Urinary bladder (tissue), 4 donors: ENCODE results near the gene ZBTB22. TPM values are rescaled to one million over a fixed set of nuclear protein-coding genes. Genes with fewer than 3 reads are reported as not detected.

Source experiments
- DNase-seq: peaks from one replicate; pipeline ENCODE4 v3.0.0-alpha.2; 2015; ENCODE audit errors: extremely low spot score
- H3K27ac ChIP-seq: one replicate; pipeline ENCODE4 v1.5.1; 2013; ENCODE audit warnings: low read depth, mild to moderate bottlenecking, moderate library complexity
- H3K36me3 ChIP-seq: one replicate; pipeline ENCODE4 v1.6.1; 2013; ENCODE audit warnings: mild to moderate bottlenecking, moderate library complexity; ENCODE audit not compliant: insufficient read depth
- H3K4me1 ChIP-seq: one replicate; pipeline ENCODE4 v1.6.1; 2013; ENCODE audit warnings: mild to moderate bottlenecking, moderate library complexity; ENCODE audit not compliant: insufficient read depth
- H3K4me3 ChIP-seq: one replicate; pipeline ENCODE4 v1.5.1; 2013; ENCODE audit warnings: low read depth, low read length
- WGBS: extraction: QIAGEN DNeasy Blood & Tissue Kit; methylation state at CpG from one replicate; pipeline ENCODE4 v1.1.7; 2013; 5-methylcytosine and 5-hydroxymethylcytosine counted together
- polyA plus RNA-seq: library from polyadenylated mRNA; stranded (reverse); fragments of 200-250 nt; gene quantifications from one replicate; pipeline ENCODE4 v1.2.3, GENCODE V29; 2013
- total RNA-seq: library from RNA; depleted of rRNA; stranded (reverse); fragments of >200 nt; gene quantifications from one replicate; pipeline ENCODE4 v1.2.3, GENCODE V29; 2014
- donor health status: healthy with polysubstance abuse.
- donor health status: healthy.

ZBTB22 gene
- total and polyA plus RNA-seq, 2 donors = 15.8 to 21.4 TPM

DNA sequence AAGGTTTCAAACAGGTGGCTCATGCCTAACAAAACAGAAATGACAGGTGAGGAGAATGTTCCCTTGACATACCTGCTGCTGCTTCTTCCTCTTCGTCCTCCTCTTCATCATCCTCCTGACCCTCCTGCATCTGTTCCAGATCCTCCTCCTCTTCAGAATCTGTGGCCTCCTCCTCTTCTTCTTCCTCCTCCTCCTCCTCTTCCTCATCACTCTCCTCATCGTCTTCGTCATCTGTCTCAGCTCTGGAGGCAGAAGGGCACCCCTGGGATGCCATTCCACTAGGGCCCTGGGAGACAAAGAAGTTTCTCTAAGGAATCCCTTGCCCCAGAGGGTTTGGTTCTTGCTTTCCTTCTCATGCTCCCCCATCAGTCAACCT is 2.4 kb upstream of the ZBTB22 start:
- H3K27ac ChIP-seq = no peak overlapping the region
- no peak for DNase-seq
- 91% methylated on average over 3 of the region's 3 CpGs for WGBS
- peaks cover 2% of the 10 kb centered on the region for H3K4me1 ChIP-seq
- H3K4me3 ChIP-seq = no peak overlapping the region
- no peaks in the 10 kb centered on the region for H3K36me3 ChIP-seq

DNA sequence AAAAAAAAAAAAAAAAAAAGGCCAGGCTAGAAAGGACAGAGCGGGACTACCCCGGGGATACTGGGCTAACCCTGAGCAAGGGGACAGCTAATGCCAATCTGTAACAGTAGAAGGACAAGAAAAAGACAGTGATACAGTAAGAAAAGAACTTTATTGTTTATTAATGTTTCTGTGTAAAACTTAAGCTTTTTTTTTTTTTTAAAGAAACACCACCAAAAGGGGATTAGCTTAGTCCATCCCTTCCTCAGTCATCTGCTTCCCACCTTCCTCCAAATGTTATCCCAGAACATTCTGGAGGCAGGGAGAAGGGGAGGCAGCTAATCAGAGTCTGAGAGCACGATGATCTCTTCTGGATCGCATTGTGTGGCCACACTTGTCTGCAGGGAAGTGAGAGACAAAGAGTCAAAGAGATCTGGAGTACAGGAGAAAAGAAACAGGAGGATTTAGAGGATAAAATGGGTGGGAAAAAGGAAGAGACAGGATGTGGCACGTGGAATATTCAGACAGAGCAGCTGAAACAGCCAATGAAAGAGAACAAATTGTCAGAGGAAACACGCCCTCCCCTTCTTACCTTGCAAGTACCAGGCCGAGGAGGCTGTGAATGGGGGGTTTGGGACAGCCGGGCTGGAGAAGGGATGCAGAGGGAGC is 1.0 kb upstream of the ZBTB22 start:
- Histone ChIP-seq H3K4me1 (no peaks in the 10 kb centered on the region), H3K4me3 (peak overlapping the region; percentile 48), H3K36me3 (no peaks in the 10 kb centered on the region), H3K27ac (no peak overlapping the region)
- 63% methylated on average over 8 of the region's 8 CpGs for WGBS
- DNase-seq = no peak

DNA sequence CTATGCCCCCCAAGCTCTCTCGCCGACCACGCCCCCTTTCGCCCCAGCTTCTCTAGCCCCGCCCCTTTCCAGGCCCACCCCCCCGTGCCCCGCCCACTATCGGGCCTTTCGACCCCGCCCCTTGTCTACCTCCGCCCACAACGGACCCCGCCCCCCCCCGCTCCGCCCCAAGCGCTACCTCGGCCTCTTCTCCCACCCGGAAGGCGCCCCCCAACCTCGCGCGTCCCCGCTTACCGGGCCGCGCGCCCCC is 200 bp downstream of the ZBTB22 start:
- Histone ChIP-seq H3K27ac (no peak overlapping the region), H3K4me3 (peak overlapping the region; percentile 48), H3K4me1 (no peaks in the 10 kb centered on the region), H3K36me3 (no peaks in the 10 kb centered on the region)
- whole genome bisulfite sequencing = under 1% methylated on average over 26 of the region's 27 CpGs
- no peak for DNase-seq

DNA sequence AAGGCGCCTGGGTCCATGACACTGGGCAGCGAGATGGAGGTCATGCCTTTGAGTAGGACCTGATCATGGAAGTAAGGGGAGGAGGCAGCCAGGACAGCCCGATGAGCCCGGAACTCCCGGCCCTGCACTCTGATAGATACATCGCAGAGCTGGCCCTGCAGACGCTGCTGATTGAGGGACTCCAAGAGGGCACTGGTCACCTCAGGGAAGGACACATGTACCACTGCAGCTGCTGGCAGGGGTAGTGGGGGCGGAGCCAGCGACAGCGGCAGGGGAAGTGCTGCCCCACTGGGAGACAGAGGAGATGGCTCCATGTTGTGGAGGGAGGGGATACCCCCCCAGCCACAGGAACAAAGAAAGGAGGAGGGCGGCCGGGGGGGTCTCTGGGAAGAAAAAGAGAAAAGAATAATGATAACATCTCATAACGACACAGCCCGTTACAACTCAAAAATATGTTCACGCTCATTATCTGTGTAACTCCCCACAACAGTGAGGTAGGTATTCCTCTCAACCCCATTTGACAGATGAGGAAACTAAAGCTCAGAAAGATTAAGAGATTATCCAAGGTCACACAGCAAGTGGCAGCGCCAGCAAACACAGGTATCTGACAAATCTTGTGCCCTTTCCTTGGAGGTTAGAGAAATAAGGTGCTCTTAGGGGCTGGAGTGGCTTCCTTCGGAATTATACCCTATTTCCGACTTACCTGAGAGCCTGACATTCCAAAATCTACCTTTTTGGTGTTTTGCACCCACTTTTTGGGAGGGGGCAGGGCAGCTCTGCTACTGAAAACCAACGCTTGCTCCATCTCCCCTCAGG is 733 bp downstream of the ZBTB22 start:
- no peak for DNase-seq
- WGBS = 73% methylated on average over 19 of the region's 19 CpGs
- H3K4me1 ChIP-seq = no peaks in the 10 kb centered on the region
- peak overlapping the region; percentile 48 for H3K4me3 ChIP-seq
- H3K36me3 ChIP-seq = no peaks in the 10 kb centered on the region
- no peak overlapping the region for H3K27ac ChIP-seq

DNA sequence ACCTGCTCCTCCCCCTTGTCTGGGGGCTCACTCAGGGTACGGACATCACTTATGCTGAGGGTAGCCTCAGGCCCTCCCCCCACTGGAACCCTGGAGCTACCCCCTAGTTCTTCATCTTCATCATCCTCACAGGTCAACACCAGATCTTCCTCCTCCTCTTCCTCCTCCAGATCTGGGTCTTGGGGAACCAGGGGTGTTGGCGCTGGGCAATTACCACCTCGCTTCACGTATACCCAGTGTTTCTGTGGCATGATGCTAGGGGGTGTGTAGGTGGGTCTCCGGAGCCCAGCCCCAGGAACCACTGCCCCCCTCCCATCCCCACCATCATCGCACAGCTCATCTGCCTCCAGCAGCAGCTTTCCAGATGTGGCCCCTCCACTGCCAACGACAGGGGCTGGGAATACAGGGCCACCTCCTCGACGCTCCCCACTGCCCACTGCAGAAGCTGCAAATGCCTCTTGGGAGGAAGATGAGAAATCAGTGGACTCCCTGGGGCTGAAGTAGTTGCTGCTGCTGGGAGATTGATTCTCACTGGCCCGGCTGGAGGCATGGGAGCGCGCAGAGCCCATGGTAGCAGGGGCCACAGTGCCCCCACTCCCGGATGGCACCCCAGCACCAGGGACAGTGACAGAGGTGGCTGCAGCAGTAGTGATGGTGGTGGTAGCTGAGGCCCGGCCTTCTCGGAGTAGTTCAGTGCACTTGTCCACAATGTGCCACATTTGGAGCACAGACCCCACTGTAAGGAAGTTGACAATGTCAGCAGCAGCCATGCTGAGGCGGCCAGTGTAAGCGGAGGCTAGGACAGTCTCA is 1.5 kb downstream of the ZBTB22 start:
- no peak for DNase-seq
- H3K27ac ChIP-seq = no peak overlapping the region
- 88% methylated on average over 17 of the region's 17 CpGs for WGBS
- no peaks in the 10 kb centered on the region for H3K36me3 ChIP-seq
- no peaks in the 10 kb centered on the region for H3K4me1 ChIP-seq
- H3K4me3 ChIP-seq = no peak overlapping the region

DNA sequence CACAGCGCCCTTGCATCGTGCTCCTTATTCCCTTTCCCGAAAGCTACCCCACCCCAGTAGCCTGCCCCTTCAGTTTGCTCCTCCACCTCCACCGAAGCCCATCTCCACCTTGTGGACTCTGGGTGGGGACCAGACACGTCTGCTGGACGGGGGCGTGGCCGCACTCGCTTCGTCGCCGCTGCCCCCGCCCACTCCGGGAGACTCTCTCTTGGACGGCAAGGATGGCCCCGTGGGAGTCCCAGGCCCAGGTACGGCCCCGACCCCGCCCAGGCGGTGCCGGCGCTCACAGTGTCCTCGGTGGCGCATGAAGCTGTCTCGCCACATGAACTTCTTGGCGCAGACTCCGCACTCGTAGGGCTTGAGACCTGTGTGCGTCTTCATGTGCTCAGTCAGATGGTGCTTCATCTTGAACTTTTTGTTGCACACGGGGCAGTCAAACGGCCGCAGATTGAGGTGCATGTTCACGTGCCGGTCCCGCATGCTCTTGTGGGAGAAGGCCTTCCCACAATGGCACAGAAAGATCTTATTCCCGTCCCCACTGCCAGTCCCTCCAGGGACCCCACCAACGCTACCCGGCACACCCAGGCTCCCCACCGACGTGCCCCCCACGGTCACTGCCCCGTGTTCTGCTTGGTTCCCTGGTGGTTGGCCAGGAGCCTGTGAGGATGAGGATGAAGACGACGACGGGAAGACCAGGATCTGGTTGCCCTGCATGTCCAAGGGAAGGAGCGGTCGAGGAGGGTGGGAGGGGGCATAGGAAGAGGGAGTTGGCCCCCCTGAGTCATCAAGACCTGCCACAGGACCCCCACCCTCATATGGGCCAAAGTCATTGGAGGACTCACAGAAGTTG is 2.4 kb downstream of the ZBTB22 start:
- peak overlapping the region; percentile 56 for H3K4me3 ChIP-seq
- WGBS = 37% methylated on average over 47 of the region's 47 CpGs
- H3K4me1 ChIP-seq = no peaks in the 10 kb centered on the region
- H3K36me3 ChIP-seq = no peaks in the 10 kb centered on the region
- peak overlapping the region; percentile 98 for H3K27ac ChIP-seq
- no peak for DNase-seq

DNA sequence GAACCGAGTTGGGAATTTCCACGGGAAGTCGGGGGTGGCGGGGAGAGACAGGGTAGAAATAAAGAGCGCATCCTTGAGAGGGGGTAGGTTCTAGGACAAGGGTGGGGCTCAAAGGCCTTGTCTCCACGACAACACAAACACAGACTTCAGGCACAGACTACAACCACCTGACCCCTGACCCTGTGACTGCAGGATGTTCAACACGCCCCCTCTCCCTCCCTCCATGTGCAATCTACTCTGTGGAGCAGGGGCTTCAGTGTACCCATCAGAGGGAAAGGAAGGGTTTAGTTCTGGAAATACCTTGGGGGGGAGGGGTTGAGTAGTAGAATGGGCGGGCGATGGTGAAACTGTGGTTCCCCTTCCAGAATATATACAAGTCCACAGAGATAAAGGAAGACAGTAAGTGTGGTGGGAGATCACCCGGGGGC is 3.0 kb downstream of the ZBTB22 start:
- whole genome bisulfite sequencing = 2% methylated on average over 10 of the region's 10 CpGs
- no peaks in the 10 kb centered on the region for H3K4me1 ChIP-seq
- DNase-seq = peak; percentile 54

DNA sequence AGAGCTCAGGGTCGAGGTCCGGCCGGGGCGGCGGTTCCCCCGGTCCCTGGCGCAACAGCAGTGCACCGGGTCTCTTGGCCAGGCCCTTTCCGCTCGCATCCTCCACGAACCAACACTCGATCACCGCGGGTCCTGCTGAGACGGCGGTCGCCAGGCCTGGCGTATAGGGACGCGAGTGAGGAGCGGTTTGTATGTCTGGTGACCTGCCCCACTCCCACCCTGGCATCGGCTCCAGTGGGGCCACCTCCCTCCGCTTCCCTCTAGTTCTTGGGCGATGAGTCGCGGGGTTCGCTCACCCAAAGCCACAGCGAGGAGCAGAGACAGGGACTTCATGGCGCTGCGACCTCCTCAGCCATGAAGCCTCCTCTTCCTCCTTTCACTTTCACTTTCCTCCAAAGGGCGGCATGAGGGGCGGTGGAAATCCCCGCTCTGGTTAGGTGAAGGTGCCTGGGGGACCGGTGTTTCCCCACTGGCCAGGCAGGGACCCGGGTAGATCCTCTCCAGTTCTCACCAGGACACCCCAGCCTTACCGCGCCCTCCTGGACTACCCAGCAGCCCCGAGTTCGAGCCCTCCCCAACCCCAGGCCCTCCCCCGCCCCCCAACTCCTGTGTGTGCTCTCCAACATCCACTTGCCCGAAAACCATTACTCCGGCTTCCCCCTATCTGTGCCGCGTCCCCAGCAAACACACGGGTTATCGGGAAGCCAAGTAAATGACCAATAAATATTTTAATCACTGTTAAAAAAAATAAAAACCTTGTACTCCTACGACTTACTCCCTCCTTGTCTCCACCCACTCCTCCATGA is 3.6 kb downstream of the ZBTB22 start, which contains the start of gene TAPBP:
Gene TAPBP, minus strand, starts transcription at position 370 of the 806 bp plus-strand sequence. Its CDS starts 37 bp downstream, at position 333.
- Histone ChIP-seq H3K27ac (peak within 1 kb of the TSS; percentile 98), H3K4me1 (no peaks in the 10 kb centered on the region), H3K36me3 (no peaks in the 10 kb centered on the region), H3K4me3 (peak within 1 kb of the TSS; percentile 56)
- WGBS = under 1% methylated on average over 47 of the region's 47 CpGs
- no peak for DNase-seq

More for the DNA sequence above, 3.0 kb downstream of the ZBTB22 start:
- Histone ChIP-seq H3K4me3 (peak overlapping the region; percentile 56), H3K36me3 (no peaks in the 10 kb centered on the region), H3K27ac (peak overlapping the region; percentile 98)

DNA sequence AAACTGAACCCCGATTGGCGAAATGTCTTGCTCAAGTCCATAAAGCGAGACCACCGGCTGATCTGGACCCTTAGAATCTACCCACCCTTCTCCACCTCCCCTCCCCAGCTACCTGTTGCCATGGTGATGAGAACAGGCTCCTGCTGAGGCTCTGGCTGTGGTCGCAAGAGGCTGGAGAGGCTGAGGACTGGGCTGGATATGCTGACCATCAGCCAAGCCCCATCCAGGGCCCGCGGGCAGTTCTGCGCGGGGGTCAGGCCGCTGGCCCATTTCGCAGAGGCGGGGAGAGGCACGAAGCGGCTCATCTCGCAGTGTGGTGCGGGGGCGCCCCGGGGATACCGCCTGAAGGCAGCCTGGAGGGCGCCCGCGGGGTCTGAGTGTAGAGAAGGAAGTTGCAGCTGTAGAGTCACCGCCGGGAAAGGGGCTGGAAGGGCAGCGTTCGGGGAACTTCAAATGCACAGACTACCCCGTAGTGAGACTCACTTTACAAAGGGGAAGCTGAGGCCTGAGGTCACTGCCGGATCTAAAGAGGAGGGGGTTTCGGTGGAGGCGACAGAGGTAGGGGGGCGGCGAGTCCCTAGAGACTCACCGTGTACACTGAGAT is 4.3 kb downstream of the ZBTB22 start:
- no peaks in the 10 kb centered on the region for H3K4me1 ChIP-seq
- WGBS = under 1% methylated on average over 33 of the region's 33 CpGs
- peak overlapping the region; percentile 98 for H3K27ac ChIP-seq
- no peaks in the 10 kb centered on the region for H3K36me3 ChIP-seq
- DNase-seq = no peak
- H3K4me3 ChIP-seq = peak overlapping the region; percentile 56

DNA sequence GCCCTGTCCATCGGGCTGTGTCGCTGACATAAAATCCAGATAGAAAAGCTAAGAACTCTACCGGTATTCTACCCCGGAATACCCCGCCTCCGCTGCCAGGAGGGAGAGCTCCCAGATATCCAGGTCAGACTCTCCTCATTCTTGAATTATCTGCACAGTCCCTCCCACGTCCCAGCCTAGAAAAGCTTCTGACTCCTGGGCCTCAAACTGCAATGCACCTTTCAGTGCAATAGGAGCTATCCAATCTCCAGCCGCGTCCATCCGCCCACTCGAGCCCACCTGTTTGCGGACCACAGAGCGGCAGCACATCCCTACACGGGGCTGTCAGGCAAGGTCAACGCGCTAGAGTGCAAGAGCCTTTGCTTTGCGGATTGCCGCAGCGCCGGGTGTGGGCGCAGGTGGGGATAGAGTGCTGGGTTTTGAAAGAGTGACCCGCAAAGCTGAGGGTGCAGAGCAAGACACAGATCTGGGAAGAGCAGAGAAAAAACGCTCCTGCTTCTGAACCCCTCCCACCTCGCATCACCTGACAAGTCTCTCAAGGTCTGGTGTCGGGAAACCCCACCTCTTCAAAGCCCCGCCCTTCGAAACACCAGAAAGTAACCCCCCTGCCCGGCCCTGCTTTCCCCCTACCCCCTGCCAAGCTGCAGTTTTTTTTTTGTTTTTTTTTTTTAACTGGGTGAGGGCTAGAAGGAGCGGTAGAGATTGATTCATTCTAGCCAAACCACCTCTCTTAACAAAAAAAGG is 5.0 kb downstream of the ZBTB22 start:
- Histone ChIP-seq H3K36me3 (no peaks in the 10 kb centered on the region), H3K4me1 (no peaks in the 10 kb centered on the region), H3K4me3 (peak overlapping the region; percentile 56), H3K27ac (peak overlapping the region; percentile 98)
- no peak for DNase-seq
- 9% methylated on average over 29 of the region's 29 CpGs for WGBS

DNA sequence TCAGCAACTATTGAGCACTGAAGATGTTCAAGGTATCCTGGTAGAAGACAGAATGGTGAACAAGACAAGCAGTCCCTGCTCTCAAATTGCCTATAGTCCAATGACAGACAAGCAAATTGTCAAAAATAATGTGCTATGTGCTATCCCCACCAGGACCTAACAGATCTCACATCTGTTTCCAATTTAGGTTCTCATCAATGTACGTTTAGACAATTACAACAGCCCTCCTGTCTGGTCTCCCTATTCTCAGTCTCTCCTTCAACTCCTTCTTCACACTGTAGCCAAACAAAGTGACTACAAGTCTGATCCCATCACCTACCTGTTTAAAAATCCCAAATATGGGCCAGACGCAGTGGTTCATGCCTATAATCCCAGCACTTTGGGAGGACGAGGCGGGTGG is 11.2 kb downstream of the ZBTB22 start:
- no peaks in the 10 kb centered on the region for H3K4me1 ChIP-seq
- WGBS = 79% methylated on average over 4 of the region's 4 CpGs

DNA sequence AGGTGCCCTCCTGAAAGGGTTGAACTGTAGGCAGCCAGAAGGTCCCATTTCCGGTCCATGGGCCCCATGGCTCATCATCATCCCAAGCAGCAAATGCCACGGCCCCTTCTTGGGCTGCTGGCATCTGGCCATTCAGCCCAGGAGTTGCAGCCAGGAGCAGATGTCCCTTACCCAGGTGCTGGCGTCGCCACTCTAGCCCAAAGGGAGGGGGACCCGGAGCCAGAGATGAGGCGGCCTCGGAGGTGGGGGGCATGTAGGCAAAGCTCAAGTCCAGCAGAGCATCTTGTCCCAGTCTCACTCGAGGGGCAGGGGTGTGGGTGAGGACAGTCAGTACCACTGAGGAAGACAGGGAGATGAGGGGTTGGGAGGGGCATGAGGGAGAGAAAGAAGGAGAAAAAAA is 12.5 kb downstream of the ZBTB22 start:
- Histone ChIP-seq H3K27ac (no peak overlapping the region), H3K4me3 (no peak overlapping the region), H3K4me1 (no peaks in the 10 kb centered on the region), H3K36me3 (peaks cover 3% of the 10 kb centered on the region)
- WGBS = 82% methylated on average over 8 of the region's 8 CpGs
- DNase-seq = no peak

More for the DNA sequence above, 11.2 kb downstream of the ZBTB22 start:
- DNase-seq = no peak
- H3K36me3 ChIP-seq = peaks cover 3% of the 10 kb centered on the region
- H3K27ac ChIP-seq = no peak overlapping the region
- no peak overlapping the region for H3K4me3 ChIP-seq
